ENCODE results near the gene DLK1.

GRCh38 chr14:100735271-100735670 lies 8.6 kb downstream of the DLK1 start:
- no peak for TF ChIP-seq EZH2 (IDR thresholded peaks at IDR 0.05)
- no peak for TF ChIP-seq POLR2AphosphoS5 (IDR thresholded peaks at IDR 0.05; ENCODE audit: borderline replicate concordance, low read depth, low read length)

Measured in SK-N-MC (cell line).